Panc1 (cell line): ENCODE measurements around the gene SF3B2. TPM values are rescaled to one million over a fixed set of nuclear protein-coding genes. Genes with fewer than 3 reads are reported as not detected.

Experiments
- ATAC-seq: fragments of 200-7000 bp; cut with Tn5 transposase; 2 replicates; pipeline ENCODE4 v1.9.1; 2020; ENCODE audit warnings: mild to moderate bottlenecking, moderate library complexity
- BruUV-seq: library from RNA; stranded (reverse); fragments of 400-500 nt; replicated peaks from 2 replicates; lab custom pipeline; 2021; lab: Mats Ljungman, UMichigan
- CTCF ChIA-PET: fragments of 300-600 bp; sonication (Branson Sonifier 250); formaldehyde crosslinking; loops from one replicate; lab custom pipeline; 2022; ENCODE audit warnings: antibody characterized with exemption; lab: Charles Lee
- POLR2A ChIA-PET: fragments of 300-600 bp; sonication (Branson Sonifier 250); formaldehyde crosslinking; loops from one replicate; lab custom pipeline; 2022; ENCODE audit warnings: antibody characterized with exemption; lab: Charles Lee
- DNase-seq: peaks from one replicate; pipeline ENCODE4 v3.0.0-alpha.2; 2010; ENCODE audit warnings: low read depth, low spot score
- H3K27ac ChIP-seq: 2 replicates; pipeline ENCODE4 v1.5.1; 2011; ENCODE audit warnings: mild to moderate bottlenecking, low read length, inconsistent platforms
- H3K27me3 ChIP-seq: fragments of 200-500 bp; sonication (Bioruptor generic); 2 replicates; pipeline ENCODE4 v1.6.0; 2014; ENCODE audit warnings: low read length, inconsistent platforms; ENCODE audit not compliant: control insufficient read depth, insufficient read depth
- H3K36me3 ChIP-seq: fragments of 200-500 bp; sonication (Bioruptor generic); 2 replicates; pipeline ENCODE4 v1.5.1; 2014; ENCODE audit warnings: inconsistent platforms, mild to moderate bottlenecking, low read length, moderate library complexity; ENCODE audit not compliant: control insufficient read depth, insufficient read depth
- H3K4me1 ChIP-seq: 2 replicates; pipeline ENCODE4 v1.5.1; 2011; ENCODE audit warnings: inconsistent platforms, mild to moderate bottlenecking, low read length, moderate library complexity; ENCODE audit not compliant: control insufficient read depth, insufficient read depth
- H3K4me3 ChIP-seq, 2 experiments: 2 replicates each; pipeline ENCODE4 v1.5.1; 2011 to 2012; ENCODE audit warnings: low read depth in 2 of 2, low read length in 2 of 2, mild to moderate bottlenecking in 2 of 2, inconsistent platforms in 1 of 2, moderate library complexity in 1 of 2
- H3K9me3 ChIP-seq: fragments of 200-500 bp; sonication (Bioruptor generic); 2 replicates; pipeline ENCODE4 v1.5.1; 2014; ENCODE audit warnings: low read depth, mild to moderate bottlenecking, inconsistent platforms, low read length, moderate library complexity; ENCODE audit not compliant: control insufficient read depth, insufficient read depth
- CTCF ChIP-seq: fragments of 450-650 bp; IDR thresholded peaks from 2 replicates; pipeline ENCODE4 v1.5.1; 2017; ENCODE audit warnings: mild to moderate bottlenecking
- POLR2AphosphoS5 ChIP-seq: IDR thresholded peaks from 2 replicates; pipeline ENCODE4 v1.6.1; 2012; ENCODE audit warnings: mild to moderate bottlenecking, low read depth, low read length, moderate library complexity
- REST ChIP-seq, 2 experiments: IDR thresholded peaks; 2 replicates each; pipeline ENCODE4 v1.6.1; 2011 to 2012; ENCODE audit warnings: low read depth in 2 of 2, control low read depth in 1 of 2, low read length in 1 of 2, mild to moderate bottlenecking in 1 of 2, moderate library complexity in 1 of 2; ENCODE audit not compliant: insufficient read depth in 1 of 2
- SIN3A ChIP-seq: IDR thresholded peaks from 2 replicates; pipeline ENCODE4 v1.6.1; 2012; ENCODE audit warnings: low read depth, mild to moderate bottlenecking, low read length, moderate library complexity, borderline replicate concordance; ENCODE audit not compliant: insufficient read depth
- TCF7L2 ChIP-seq: IDR thresholded peaks from 2 replicates; pipeline ENCODE4 v1.6.1; 2011; ENCODE audit warnings: mild to moderate bottlenecking, low read depth, low read length, inconsistent platforms
- in situ Hi-C: cut with HindIII; loops from 2 replicates; pipeline ENCODE4 v1.10.0; 2016; ENCODE audit warnings: low sequenced_read_pairs, low pct_unique_long_range_greater_than_20kb
- intact Hi-C: fragments of 100-400 bp; cut with micrococcal nuclease; formaldehyde crosslinking; loops from one replicate; pipeline ENCODE4 v1.10.0; 2022; ENCODE audit not compliant: unreplicated experiment
- total RNA-seq: library from RNA; stranded (reverse); gene quantifications from one replicate; pipeline ENCODE4 v1.2.1, GENCODE V29; 2021; ENCODE audit not compliant: unreplicated experiment

The SF3B2 gene
- total RNA-seq, 1 experiment from 2014 or later = 271 TPM

GRCh38 chr11:66075273-66075672 is 23.1 kb downstream of the SF3B2 start:
- Histone ChIP-seq H3K36me3 (no peaks in the 10 kb centered on the region), H3K27ac (no peak overlapping the region), H3K4me3 (no peak overlapping the region), H3K9me3 (no peaks in the 10 kb centered on the region), H3K27me3 (no peaks in the 10 kb centered on the region), H3K4me1 (peaks cover 27% of the 10 kb centered on the region)
- no TSS peak for BruUV-seq
- CTCF ChIA-PET = interaction anchor here (1.0 kb wide), 1 partner anchor 31 kb away, joined by 7 read pairs; no protein-coding TSS in a partner anchor
- ATAC-seq (no peak), DNase-seq (no peak)
- TF ChIP-seq CTCF (no peak), REST (IDR thresholded peaks at IDR 0.05; ENCODE audit: insufficient read depth in 1 of 2, low read depth in 2 of 2, low read length in 1 of 2) (no peak), POLR2AphosphoS5 (no peak), TCF7L2 (no peak), SIN3A (no peak)
- intact Hi-C loops (no loop called here), in situ Hi-C loops (no loop called here)
- POLR2A ChIA-PET = no interaction called here

GRCh38 chr11:66076561-66076960 is 24.4 kb downstream of the SF3B2 start:
- Histone ChIP-seq H3K36me3 (no peaks in the 10 kb centered on the region), H3K4me3 (no peak overlapping the region), H3K9me3 (no peaks in the 10 kb centered on the region), H3K4me1 (peaks cover 39% of the 10 kb centered on the region), H3K27ac (no peak overlapping the region; the same call in 1 of the 2 replicates), H3K27me3 (no peaks in the 10 kb centered on the region)
- POLR2A ChIA-PET = no interaction called here
- intact Hi-C loops (no loop called here), in situ Hi-C loops (no loop called here)
- no TSS peak for BruUV-seq
- TF ChIP-seq POLR2AphosphoS5 (no peak), TCF7L2 (no peak), CTCF (no peak), REST (IDR thresholded peaks at IDR 0.05; ENCODE audit: insufficient read depth in 1 of 2, low read depth in 2 of 2, low read length in 1 of 2) (no peak), SIN3A (no peak)
- DNase-seq (no peak), ATAC-seq (no peak)
- CTCF ChIA-PET = no interaction called here
